HepG2 (cell line): ENCODE measurements around the gene ORMDL3. TPM values are rescaled to one million over a fixed set of nuclear protein-coding genes. Genes with fewer than 3 reads are reported as not detected.
A peak's percentile ranks its signal among the peaks of the same experiment; 100 is the strongest.

ENCODE experiments used
- ARHGAP35 ChIP-seq: sonication (generic); formaldehyde crosslinking; IDR thresholded peaks from 2 replicates; pipeline ENCODE4 v1.9.0; 2022; ENCODE audit warnings: mild to moderate bottlenecking, inconsistent platforms, moderate library complexity, missing genetic modification reagents, borderline replicate concordance
- CSRNP1 ChIP-seq: sonication (generic); formaldehyde crosslinking; IDR thresholded peaks from 2 replicates; pipeline ENCODE4 v1.8.1; 2023; ENCODE audit warnings: mild to moderate bottlenecking, missing genetic modification reagents
- DNMT3B ChIP-seq: conservative IDR thresholded peaks from 2 replicates; pipeline ENCODE4 v1.6.1; 2016; ENCODE audit warnings: missing biosample characterization, control low read depth
- FOXP4 ChIP-seq: sonication (generic); formaldehyde crosslinking; IDR thresholded peaks from 2 replicates; pipeline ENCODE4 v1.4.0; 2020; ENCODE audit warnings: missing genetic modification reagents
- HOXA3 ChIP-seq: sonication (generic); formaldehyde crosslinking; IDR thresholded peaks from 2 replicates; pipeline ENCODE4 v1.5.0; 2020; ENCODE audit warnings: missing genetic modification reagents
- ISL2 ChIP-seq: sonication (generic); formaldehyde crosslinking; IDR thresholded peaks from 2 replicates; pipeline ENCODE4 v1.5.0; 2020; ENCODE audit warnings: missing genetic modification reagents
- KDM1A ChIP-seq: IDR thresholded peaks from 2 replicates; pipeline ENCODE4 v1.6.1; 2016; ENCODE audit warnings: missing compliant biosample characterization
- NFATC3 ChIP-seq: sonication (generic); formaldehyde crosslinking; IDR thresholded peaks from 2 replicates; pipeline ENCODE4 v1.5.1; 2020; ENCODE audit warnings: mild to moderate bottlenecking, missing genetic modification reagents
- RBAK ChIP-seq: sonication (generic); formaldehyde crosslinking; IDR thresholded peaks from 2 replicates; pipeline ENCODE4 v1.5.1; 2020; ENCODE audit warnings: mild to moderate bottlenecking, missing genetic modification reagents
- RBM39 ChIP-seq: fragments of 200-400 bp; formaldehyde crosslinking; IDR thresholded peaks from one replicate; pipeline ENCODE4 v1.6.1; 2018; ENCODE audit warnings: antibody characterized with exemption, mild to moderate bottlenecking, low read depth, low read length; ENCODE audit not compliant: poor library complexity, severe bottlenecking
- STAT5B ChIP-seq: sonication (generic); formaldehyde crosslinking; IDR thresholded peaks from 2 replicates; pipeline ENCODE4 v1.4.0; 2020; ENCODE audit warnings: missing genetic modification reagents
- THAP11 ChIP-seq: IDR thresholded peaks from 2 replicates; pipeline ENCODE4 v1.6.1; 2016; ENCODE audit warnings: missing biosample characterization, missing genetic modification reagents
- TOPORS ChIP-seq: sonication (generic); formaldehyde crosslinking; IDR thresholded peaks from 2 replicates; pipeline ENCODE4 v1.8.0; 2023; ENCODE audit warnings: mild to moderate bottlenecking, missing genetic modification reagents
- XBP1 ChIP-seq: sonication (generic); formaldehyde crosslinking; IDR thresholded peaks from 2 replicates; pipeline ENCODE4 v1.5.0; 2020; ENCODE audit warnings: missing genetic modification reagents
- YEATS2 ChIP-seq: sonication (generic); formaldehyde crosslinking; IDR thresholded peaks from 2 replicates; pipeline ENCODE4 v1.4.0; 2020; ENCODE audit warnings: missing genetic modification reagents, borderline replicate concordance
- ZBTB33 ChIP-seq: sonication (generic); formaldehyde crosslinking; IDR thresholded peaks from 2 replicates; pipeline ENCODE4 v1.4.0; 2020; ENCODE audit warnings: missing genetic modification reagents
- ZGPAT ChIP-seq: IDR thresholded peaks from 2 replicates; pipeline ENCODE4 v1.6.1; 2016; ENCODE audit warnings: mild to moderate bottlenecking
- ZNF460 ChIP-seq: sonication (generic); formaldehyde crosslinking; IDR thresholded peaks from 2 replicates; pipeline ENCODE4 v1.5.1; 2020; ENCODE audit warnings: missing genetic modification reagents, mild to moderate bottlenecking, borderline replicate concordance
- ZNF724P ChIP-seq: sonication (generic); formaldehyde crosslinking; IDR thresholded peaks from 2 replicates; pipeline ENCODE4 v1.8.0; 2022; ENCODE audit warnings: missing genetic modification reagents, borderline replicate concordance
- ZNF740 ChIP-seq: sonication (generic); formaldehyde crosslinking; IDR thresholded peaks from 2 replicates; pipeline ENCODE4 v1.4.0; 2020; ENCODE audit warnings: missing genetic modification reagents
- ZNF772 ChIP-seq: sonication (generic); formaldehyde crosslinking; IDR thresholded peaks from 2 replicates; pipeline ENCODE4 v1.5.0; 2020; ENCODE audit warnings: mild to moderate bottlenecking, missing genetic modification reagents
- ZNF816 ChIP-seq: sonication (generic); formaldehyde crosslinking; IDR thresholded peaks from 2 replicates; pipeline ENCODE4 v1.8.0; 2022; ENCODE audit warnings: missing genetic modification reagents, mild to moderate bottlenecking, borderline replicate concordance
- polyA plus RNA-seq, 8 experiments: library from polyadenylated mRNA; depleted of rRNA in 3 of 8; stranded (reverse) in 7 of 8; unstranded in 1 of 8; fragments of >200 nt; fragmentation: Illumina TruSeq in 4 of 8; extraction: Trizol in 4 of 8; gene quantifications; 2 replicates each; pipeline versions ENCODE4 v1.2.1 to v1.2.3, GENCODE V29; 2011 to 2016; ENCODE audit warnings: low read depth in 4 of 8, missing spikeins in 1 of 8, mixed read lengths in 1 of 8; ENCODE audit not compliant: insufficient read depth in 1 of 8
- total RNA-seq, 5 experiments: library from RNA; depleted of rRNA; stranded (reverse); fragments of >200 nt; fragmentation: Illumina TruSeq; extraction: Trizol; gene quantifications; 2 replicates each; pipeline ENCODE4 v1.2.3, GENCODE V29; 2016; ENCODE audit warnings: low read depth in 1 of 5

ORMDL3 gene
- total and polyA plus RNA-seq, 2 of the 13 experiments (the other 11 are each of a cell fraction or from before 2014, with no cell fraction given), result 181 to 384 TPM

GRCh38 chr17:39923836-39924690 is 3.3 kb downstream of the ORMDL3 start (continued):
- peak; percentile 98 for TF ChIP-seq FOXP4 (CRISPR knock-in tag)
- TF ChIP-seq RBM39, result peak; percentile 35
- TF ChIP-seq CSRNP1 (CRISPR knock-in tag), result peak; percentile 95
- TF ChIP-seq STAT5B, result peak; percentile 95
- TF ChIP-seq THAP11 (CRISPR knock-in tag), result peak; percentile 92
- TF ChIP-seq ZGPAT (CRISPR knock-in tag), result peak; percentile 100
- peak; percentile 77; the same call in 1 of the 2 replicates for TF ChIP-seq XBP1 (CRISPR knock-in tag)
- TF ChIP-seq ZNF816 (CRISPR knock-in tag), result peak; percentile 90; the same call in 1 of the 2 replicates
- TF ChIP-seq ARHGAP35 (CRISPR knock-in tag), result peak; percentile 95
- peak; percentile 95 for TF ChIP-seq NFATC3 (CRISPR knock-in tag)
- TF ChIP-seq ZBTB33 (CRISPR knock-in tag), result peak; percentile 80; the same call in 1 of the 2 replicates
- no peak; the same call in 1 of the 2 replicates for TF ChIP-seq ZNF460 (CRISPR knock-in tag)
- peak; percentile 79; the same call in 1 of the 2 replicates for TF ChIP-seq KDM1A
- peak; percentile 94; the same call in 1 of the 2 replicates for TF ChIP-seq ZNF724P
- peak; percentile 89; the same call in 1 of the 2 replicates for TF ChIP-seq YEATS2 (CRISPR knock-in tag)
- TF ChIP-seq RBAK (CRISPR knock-in tag), result no peak
- TF ChIP-seq TOPORS (CRISPR knock-in tag), result peak; percentile 92
- peak; percentile 97 for TF ChIP-seq ZNF772 (CRISPR knock-in tag)
- no peak for TF ChIP-seq ZNF740 (CRISPR knock-in tag)
- 0 out of 2 replicates have a peak, but pooled peaks have one; percentile 49 for TF ChIP-seq DNMT3B (CRISPR knock-in tag)
- peak; percentile 95 for TF ChIP-seq HOXA3 (CRISPR knock-in tag)
- TF ChIP-seq ISL2 (CRISPR knock-in tag), result peak; percentile 78; the same call in 1 of the 2 replicates
